ENCODE measurements around the gene LCE6A.

The LCE6A gene

DNA sequence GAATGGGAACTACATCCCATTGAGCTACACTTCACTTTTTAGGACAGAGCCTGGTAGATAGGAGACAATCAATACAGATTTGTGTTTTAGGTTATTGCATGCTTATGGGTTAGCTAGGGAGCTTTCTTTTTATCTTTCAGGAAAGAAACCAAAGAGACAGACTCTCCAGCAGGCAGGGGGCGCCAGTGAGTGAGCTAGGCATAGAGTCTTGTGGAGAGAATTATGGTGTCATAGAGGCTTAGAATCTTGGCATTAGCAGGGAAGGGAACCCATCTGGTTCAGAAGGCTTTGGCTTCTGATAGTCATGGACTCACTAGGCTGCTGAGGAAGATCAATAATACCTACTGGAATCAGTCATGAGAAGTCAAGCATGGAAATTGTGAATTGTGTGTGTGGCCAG is 35.4 kb downstream of the LCE6A start, which contains the start of gene SMCP:
Gene SMCP (plus strand): TSS at position 281 of the 400 bp plus-strand sequence. CDS start 6,101 bp downstream, outside the sequence.
- DNase-seq: no peak

DNA sequence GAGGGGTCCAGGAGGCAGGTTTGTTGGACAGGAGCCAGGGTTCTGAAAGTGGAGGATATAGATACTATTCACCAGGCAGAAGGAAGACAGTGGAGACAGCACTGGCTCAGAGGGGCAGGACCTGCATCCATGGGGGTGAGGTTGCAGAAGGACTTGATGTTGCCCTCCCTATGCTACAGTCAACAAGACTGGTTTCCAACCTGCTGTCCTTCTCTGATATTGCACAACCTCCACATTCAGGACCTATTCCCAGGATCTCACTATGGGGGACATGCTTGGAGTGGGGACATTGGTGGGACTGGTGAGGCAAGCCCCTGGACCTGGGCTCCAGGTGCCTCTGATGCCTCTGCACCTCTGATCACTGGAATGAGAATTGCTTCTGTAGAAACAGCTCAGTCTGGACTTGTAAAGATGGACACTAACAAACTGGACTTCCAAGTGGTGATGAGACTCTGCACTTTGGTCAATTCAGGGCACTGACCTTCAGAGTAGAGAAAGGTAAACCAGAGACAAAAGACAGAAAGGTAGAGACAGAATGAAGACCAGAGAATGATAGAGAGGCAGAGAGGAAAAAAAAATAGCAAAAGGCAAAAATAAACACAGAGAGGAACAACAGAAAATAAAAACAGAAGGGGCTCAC is 37.0 kb downstream of the LCE6A start:
- DNase-seq: no peak

DNA sequence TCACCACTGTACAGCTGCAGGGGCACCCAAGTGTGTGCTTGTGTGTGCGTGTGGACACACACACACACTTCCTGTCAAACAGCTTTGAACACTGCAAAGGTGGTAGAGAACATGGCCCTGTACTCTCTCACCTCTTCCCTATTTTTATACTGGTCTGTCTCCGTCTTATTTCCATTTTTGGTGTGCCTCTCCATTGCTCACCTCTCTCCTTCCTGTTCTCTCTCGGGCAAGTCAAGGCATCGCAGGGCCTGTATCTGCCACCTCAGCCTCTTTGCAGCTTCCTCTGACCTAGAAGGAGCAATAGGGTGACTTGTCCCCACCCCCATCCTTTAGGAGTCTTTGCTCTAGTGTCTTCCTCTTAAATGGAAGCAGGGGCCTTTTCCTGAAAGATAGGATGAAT is 37.7 kb downstream of the LCE6A start:
- no peak for DNase-seq

DNA sequence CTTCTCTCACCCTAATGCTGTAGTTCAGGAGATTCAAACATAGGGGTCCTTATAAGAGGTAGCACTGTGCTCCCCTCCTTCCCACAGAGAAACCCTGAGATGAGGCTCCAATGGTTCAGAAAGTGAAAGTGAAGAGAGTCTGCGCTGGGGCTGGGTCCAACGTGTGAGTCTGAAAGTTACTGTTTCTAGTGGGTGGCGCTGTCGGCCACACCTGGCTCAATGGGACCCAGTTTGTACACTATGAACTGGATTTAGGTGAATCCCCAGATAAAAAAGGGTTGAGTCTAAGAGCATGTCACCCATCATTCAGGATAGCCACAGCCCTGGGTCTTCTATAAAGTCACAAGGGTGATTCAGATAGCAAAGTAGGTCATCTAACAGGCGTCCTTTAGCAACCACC is 38.3 kb downstream of the LCE6A start:
- no peak for DNase-seq

DNA sequence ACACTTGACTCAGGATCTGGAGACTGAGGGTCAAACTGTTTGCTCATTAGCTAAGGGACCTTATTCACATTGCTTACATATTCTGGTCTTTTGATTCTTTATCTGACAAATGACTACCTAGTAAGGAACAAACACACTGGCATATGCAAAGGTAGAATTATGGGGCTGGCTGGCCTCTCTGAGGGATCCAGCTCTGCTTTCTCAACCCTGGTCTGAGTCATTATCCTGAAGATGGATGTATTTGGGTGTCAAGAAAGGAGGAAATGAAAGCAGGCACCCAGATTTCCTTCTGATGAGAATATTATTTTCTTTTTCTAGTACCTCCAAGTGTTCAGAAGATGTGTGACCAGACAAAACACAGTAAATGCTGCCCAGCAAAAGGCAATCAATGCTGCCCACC is 41.4 kb downstream of the LCE6A start:
- DNase-seq: no peak

DNA sequence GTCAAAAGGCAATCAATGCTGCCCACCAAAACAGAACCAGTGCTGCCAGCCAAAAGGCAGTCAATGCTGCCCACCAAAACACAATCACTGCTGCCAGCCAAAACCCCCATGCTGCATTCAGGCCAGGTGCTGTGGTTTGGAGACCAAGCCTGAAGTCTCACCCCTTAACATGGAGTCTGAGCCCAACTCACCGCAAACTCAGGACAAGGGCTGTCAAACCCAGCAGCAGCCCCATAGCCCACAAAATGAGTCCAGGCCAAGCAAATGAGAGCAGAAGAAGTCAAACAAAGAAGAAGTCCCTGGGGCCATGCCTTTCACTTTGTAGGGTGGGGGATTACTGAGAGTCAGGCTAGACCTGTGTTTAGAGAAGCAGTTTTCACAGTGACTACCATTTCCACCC is 41.9 kb downstream of the LCE6A start:
- DNase-seq: no peak

DNA sequence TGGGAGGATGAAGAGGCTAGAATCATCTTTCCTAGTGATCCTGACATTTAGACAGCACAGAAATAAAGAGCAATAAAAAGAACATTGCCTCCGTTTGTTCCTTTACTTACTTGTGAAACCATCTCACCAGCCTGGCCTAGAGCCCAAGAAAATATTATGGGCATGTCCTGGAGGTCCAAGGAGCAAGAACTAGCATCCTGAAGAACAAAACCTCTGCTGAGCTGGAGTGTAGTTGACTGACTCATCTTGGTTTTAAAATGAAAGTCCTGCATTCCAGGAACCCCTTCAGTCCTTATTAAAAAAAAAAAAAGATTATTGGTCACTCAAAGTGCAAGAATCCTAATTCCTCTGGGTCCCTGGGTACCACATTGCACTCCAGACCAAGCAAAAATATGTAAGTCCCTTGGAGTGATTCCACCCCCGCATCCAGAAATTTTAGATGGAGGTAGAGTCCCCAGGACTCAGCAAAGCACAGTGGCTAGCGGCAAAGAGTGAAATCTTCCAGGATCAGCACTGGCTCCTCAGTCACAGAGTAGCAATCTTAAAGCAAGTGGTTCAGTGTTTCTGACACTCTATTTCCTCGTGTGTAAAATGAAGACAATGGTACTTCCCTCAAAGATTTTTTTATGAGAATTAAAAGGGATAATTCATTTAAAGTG is 42.4 kb downstream of the LCE6A start:
- no peak for DNase-seq

DNA sequence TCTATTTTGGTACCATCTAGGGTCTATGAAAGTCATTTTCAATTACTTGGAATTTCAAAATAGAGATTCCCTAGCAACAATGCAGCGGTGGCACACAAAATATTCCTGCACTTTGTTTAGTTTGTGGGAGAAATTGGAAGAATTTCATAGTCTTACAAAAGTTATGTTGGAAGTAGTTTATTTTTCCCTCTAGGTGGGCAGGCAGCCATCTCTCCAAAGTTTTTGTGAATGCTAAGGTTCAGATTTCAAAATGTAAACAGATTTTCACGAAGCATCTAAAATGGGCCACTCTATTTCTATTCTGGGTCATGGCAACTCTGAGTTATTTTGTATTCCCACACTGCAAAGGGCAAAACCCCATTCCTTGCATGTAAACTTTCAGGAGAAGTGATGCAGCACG is 43.4 kb downstream of the LCE6A start:
- no peak for DNase-seq

DNA sequence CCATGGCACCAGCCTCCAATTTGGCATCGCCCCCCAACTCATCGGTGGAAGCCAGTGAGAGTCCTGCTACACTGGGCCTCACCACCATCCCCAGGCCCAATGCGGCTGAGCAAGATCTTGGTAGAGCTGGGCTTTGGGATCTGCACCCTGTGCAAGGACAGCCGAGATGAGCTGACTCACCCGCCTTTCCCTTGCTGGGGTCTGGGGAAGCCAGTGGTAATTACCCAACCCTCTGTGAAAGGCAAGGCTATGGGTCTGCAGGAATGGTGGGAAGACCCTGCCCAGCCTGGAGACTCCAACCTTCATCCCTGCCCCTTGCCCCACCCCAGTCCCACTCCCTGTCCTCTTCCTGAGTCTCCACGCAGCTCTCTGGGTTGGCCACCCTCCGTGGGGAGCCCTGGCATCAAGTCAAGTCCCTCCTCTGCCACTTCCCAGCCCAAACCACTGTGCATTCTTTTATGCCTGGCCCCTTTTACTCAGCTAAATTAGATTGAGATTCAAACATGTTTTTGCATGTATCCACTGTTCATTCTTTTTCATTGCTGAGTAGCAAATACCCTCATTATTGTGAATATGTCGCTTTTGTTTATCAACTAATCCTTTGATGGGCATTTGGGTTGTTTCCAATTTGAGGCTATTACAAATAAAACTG is 44.2 kb downstream of the LCE6A start:
- no peak for DNase-seq

DNA sequence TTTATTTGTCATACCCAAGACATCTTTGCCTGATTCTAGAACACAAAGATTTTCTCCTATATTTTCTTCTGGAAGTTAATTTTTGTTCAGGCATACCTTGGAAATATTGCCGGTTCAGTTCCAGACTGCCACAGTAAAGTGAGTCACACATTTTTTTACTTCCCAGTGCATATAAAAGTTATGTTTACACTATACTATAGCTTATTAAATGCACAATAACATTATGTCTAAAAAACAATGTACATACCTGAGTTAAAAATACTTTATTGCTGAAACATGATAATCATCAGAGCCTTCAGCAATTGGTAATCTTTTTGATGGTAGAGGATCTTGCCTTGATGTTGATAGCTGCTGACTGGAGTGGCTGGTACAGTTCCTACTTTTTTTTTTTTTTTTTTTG is 45.5 kb downstream of the LCE6A start:
- DNase-seq: no peak

Measured in NCI-H510A treated with DMSO at 0.1 percent for 48 hours (cell line).